ENCODE measurements around the gene GDI1.
A peak's percentile ranks its signal among the peaks of the same experiment; 100 is the strongest.

The GDI1 gene

GRCh38 chrX:154432210-154432609 is 4.7 kb upstream of the GDI1 start:
- TF ChIP-seq CTCF (IDR thresholded peaks at IDR 0.05; ENCODE audit: low read depth, low read length, missing control alignments), result no peak
- H3K4me3 ChIP-seq (ENCODE audit: low read depth, low read length), result no peak overlapping the region
- no peak for DNase-seq
- no peaks in the 10 kb centered on the region for H3K27me3 ChIP-seq (replicated peaks)
- in situ Hi-C loops (cut with HindIII; ENCODE audit: low pct_ligation_motif_present, low sequenced_read_pairs), result no loop called here
- H3K27ac ChIP-seq, result no peak overlapping the region
- peaks cover 15% of the 10 kb centered on the region for H3K36me3 ChIP-seq (replicated peaks)

- in situ Hi-C loops (cut with HindIII; ENCODE audit: low pct_ligation_motif_present, low sequenced_read_pairs), result no loop called here
- no peaks in the 10 kb centered on the region for H3K27me3 ChIP-seq (replicated peaks)
- peaks cover 15% of the 10 kb centered on the region for H3K36me3 ChIP-seq (replicated peaks)
- TF ChIP-seq CTCF (IDR thresholded peaks at IDR 0.05; ENCODE audit: low read depth, low read length, missing control alignments), result no peak
- H3K27ac ChIP-seq, result no peak overlapping the region
- H3K4me3 ChIP-seq (ENCODE audit: low read depth, low read length), result no peak overlapping the region
- no peak for DNase-seq
These were observed 3.3 kb upstream of the GDI1 start for GRCh38 chrX:154433605-154434004.

- Histone ChIP-seq H3K27me3 (replicated peaks) (no peaks in the 10 kb centered on the region), H3K36me3 (replicated peaks) (peaks cover 15% of the 10 kb centered on the region), H3K27ac (no peak overlapping the region), H3K4me3 (ENCODE audit: low read depth, low read length) (no peak overlapping the region)
- TF ChIP-seq CTCF (IDR thresholded peaks at IDR 0.05; ENCODE audit: low read depth, low read length, missing control alignments), result no peak
- in situ Hi-C loops (cut with HindIII; ENCODE audit: low pct_ligation_motif_present, low sequenced_read_pairs), result no loop called here
- no peak for DNase-seq
These were observed 2.4 kb upstream of the GDI1 start for GRCh38 chrX:154434394-154435168.

- TF ChIP-seq CTCF (IDR thresholded peaks at IDR 0.05; ENCODE audit: low read depth, low read length, missing control alignments), result no peak
- peaks cover 15% of the 10 kb centered on the region for H3K36me3 ChIP-seq (replicated peaks)
- H3K27ac ChIP-seq, result no peak overlapping the region
- H3K4me3 ChIP-seq (ENCODE audit: low read depth, low read length), result no peak overlapping the region
- in situ Hi-C loops (cut with HindIII; ENCODE audit: low pct_ligation_motif_present, low sequenced_read_pairs), result no loop called here
- DNase-seq, result no peak
- no peaks in the 10 kb centered on the region for H3K27me3 ChIP-seq (replicated peaks)
These were observed 1.7 kb upstream of the GDI1 start for GRCh38 chrX:154435171-154435733.

- H3K4me3 ChIP-seq (ENCODE audit: low read depth, low read length), result peak overlapping the region; percentile 71
- H3K36me3 ChIP-seq (replicated peaks), result peaks cover 19% of the 10 kb centered on the region
- in situ Hi-C loops (cut with HindIII; ENCODE audit: low pct_ligation_motif_present, low sequenced_read_pairs), result no loop called here
- DNase-seq, result no peak
- TF ChIP-seq CTCF (IDR thresholded peaks at IDR 0.05; ENCODE audit: low read depth, low read length, missing control alignments), result no peak
- peak overlapping the region; percentile 94 for H3K27ac ChIP-seq
- H3K27me3 ChIP-seq (replicated peaks), result no peaks in the 10 kb centered on the region
These were observed 476 bp upstream of the GDI1 start for GRCh38 chrX:154436374-154436982.

Measured in brain microvascular endothelial cell (primary cell).